HL-60/S4 (cell line): ENCODE data around the gene CHCHD6.

Source experiments
- in situ Hi-C: fragments of 300-500 bp; cut with MboI; formaldehyde crosslinking; loops from 2 replicates; pipeline ENCODE4 v1.14.3; 2022; ENCODE audit warnings: low sequenced_read_pairs

Gene CHCHD6

DNA sequence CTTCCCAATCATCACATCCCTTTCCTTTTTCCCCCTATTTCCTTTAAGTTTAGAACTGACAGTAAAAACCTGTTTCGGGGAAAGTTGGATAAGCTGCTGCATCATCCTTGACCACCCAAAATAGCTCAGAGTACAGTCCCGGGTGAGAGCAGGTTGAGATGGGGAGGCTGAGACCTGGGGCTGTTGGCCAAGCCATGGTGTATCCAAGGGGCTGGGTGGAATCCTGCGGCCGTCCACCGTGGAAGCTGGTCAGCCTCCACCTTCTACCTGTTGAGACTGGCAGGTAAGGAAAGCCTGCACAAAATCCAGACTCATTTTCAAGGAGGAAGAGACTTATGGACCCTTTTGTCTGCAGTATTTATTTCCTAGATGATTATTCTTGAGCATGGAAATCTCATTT lies 150.6 kb downstream of the CHCHD6 start:
- in situ Hi-C loops, result no loop called here

DNA sequence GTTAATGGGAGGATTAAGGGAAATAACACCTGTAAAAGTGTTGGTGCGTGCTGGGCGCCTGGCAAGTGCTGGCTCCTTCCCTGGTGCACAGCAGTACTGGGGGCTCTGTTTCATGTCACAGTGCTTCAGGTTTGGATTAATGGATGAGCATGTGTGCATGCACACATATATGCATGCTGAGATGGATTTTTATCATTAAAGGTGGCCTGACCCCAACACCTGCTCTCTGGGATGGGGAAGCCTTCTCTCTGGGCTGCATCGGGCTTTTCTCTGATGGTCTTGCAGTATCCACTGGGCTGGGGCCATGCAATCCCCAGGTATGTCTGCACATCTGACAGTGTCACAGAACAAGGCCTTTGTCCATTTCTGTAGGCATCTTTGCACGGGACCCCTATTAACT lies 151.3 kb downstream of the CHCHD6 start:
- in situ Hi-C loops, result no loop called here

GRCh38 chr3:126857928-126858327 lies 153.9 kb downstream of the CHCHD6 start:
- in situ Hi-C loops, result no loop called here

- in situ Hi-C loops, result no loop called here
Measured at GRCh38 chr3:126858401-126858800, 154.4 kb downstream of the CHCHD6 start.

DNA sequence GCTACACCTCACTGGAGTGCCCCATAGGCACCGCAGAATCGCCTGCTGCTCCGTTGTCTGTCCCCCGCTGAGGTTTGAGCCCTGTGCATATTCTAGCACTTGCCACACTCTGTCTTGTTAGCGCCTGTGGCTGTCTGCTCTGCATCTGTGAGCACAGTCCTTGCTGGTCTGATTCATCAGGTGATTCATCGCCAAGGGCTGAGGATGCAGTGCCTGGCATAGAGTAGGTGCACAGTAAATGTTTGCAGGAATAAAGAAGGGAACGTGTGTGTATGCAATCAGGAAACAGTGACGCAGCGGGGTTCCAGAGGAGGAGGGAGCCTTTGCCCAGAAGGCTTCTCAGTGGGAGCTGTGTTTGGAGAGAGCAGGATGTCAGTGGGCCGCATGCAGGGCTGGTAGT lies 154.8 kb downstream of the CHCHD6 start:
- in situ Hi-C loops, result no loop called here

DNA sequence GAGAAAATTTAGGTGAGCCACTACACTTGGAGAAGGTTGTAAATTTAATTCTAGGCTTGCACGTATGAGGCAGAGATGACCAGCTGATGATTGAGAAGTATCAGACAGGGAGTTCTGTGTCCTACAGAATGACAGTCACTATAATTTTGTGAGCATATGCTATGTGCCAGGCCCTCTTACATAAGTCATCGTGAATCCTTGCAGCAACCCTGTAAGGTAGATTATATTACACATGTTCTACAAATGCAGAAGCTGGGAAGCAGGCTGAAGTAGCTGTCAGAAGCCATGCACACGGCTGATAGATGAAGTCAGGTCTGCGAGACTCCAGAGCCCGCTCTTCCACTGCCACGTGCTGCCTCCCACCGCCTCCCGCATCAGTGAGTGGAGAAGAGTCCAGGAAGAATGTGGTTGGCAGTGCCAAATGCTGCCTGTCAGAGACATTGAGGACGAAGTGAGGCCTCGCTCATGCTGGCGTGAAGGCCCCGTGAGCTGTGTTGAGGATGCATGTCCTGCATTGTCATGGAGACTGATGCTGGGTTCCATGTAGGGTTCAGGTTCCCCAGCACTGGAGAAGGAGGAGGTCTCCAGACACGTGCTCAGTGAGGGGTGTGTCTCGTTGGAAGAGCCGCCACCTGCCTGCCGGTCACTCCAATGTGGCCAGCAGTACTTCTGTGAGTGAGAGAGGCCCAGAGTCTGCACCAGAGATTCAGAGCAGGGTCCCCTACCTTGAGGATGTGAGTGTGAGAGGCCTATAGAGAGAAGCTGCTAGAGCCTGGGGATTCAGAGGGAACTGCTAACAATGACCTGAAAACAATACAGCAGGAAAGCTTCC lies 155.6 kb downstream of the CHCHD6 start:
- in situ Hi-C loops, result no loop called here

GRCh38 chr3:126865736-126866135 lies 161.7 kb downstream of the CHCHD6 start:
- in situ Hi-C loops, result no loop called here

- in situ Hi-C loops, result no loop called here
Measured at GRCh38 chr3:126866175-126866759, 162.2 kb downstream of the CHCHD6 start.

GRCh38 chr3:126867190-126867862 lies 163.3 kb downstream of the CHCHD6 start:
- in situ Hi-C loops, result no loop called here

DNA sequence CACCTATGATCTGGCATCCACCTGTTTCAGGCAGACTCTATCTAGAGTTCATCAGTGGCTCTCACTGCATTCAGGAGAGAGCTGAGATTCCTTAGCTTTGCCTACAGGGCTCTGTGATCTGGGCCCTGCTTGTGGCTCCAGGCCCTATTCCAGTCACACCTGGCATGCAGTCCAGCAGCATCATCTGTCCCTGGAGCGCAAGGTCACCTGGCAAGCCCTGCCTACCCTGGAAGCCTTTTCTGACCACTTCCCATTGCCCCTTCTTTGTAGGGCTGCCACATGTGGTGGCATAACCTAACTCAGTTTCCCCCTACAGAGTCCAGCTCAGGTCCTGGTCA lies 163.8 kb downstream of the CHCHD6 start:
- in situ Hi-C loops, result no loop called here

GRCh38 chr3:126870608-126871210 lies 166.7 kb downstream of the CHCHD6 start:
- in situ Hi-C loops, result no loop called here

DNA sequence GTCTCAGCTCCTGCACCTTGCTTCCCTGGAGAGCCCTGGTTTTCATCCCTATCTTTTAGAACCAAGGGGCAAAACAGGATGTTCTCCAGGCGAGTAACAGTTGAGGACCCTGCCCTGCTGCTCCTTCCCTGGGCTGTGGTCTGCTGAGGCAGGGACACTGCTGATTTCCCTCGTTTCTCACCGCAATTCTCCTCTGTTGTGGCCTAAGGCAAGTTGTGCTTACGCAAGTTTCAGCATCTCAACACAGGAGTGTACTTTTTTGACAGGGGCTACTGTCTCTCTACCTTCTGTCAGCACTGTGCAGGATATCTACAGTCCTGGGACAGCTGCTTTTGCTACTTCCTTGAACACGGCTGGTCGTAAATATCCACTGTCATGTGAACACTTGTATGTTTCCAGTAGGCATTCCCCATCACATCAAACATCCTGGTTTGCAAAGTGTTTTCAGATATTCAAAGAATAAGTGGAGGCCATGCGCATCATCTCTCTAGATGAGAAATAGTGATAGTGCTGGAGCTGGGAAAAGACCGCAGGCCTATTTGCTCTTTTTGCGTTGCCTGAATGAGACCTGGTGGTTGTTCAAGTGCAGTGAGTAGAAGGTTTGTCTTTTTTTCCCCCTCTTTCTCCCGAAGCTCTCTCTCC lies 168.8 kb downstream of the CHCHD6 start:
- in situ Hi-C loops, result no loop called here

- in situ Hi-C loops, result no loop called here
Measured at GRCh38 chr3:126873416-126873815, 169.4 kb downstream of the CHCHD6 start.

DNA sequence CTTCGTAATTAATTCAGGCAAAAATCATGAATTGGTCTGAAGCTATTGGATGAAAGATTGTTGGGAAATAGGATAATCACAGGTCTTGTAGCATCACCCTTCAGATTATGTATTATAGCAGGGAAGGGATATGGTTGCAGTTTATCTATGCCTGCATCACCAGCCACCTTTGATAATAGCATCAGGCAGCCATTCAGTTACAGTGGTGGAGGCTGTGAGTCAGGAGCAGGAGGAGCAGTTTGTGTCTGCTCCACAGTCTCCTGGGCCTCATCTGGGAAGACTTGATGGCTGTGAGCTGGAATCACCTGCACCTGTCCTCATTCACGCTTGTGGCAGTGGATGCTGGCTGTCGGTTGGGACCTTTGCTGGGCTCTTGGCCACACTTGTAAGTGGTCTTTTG lies 174.6 kb downstream of the CHCHD6 start:
- in situ Hi-C loops, result no loop called here

DNA sequence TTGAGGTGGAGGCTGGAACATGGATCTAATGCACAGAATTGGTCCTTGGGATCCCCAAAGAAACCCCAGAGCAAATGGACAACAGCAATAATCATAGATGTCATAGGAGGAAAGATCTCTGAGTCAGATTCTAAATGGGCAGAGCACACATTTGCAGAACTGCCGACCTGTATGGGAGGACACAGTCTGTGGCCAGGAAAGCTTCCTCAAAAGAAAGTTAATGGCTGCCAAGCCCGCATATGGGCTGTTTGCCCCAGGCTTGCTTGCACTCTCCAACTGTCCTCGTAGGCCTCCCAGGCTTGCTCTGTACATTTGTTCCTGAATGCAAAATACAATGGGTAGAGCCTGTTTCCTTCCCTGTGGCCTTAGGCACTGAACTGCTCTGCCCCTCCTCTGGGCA lies 176.9 kb downstream of the CHCHD6 start:
- in situ Hi-C loops, result no loop called here

DNA sequence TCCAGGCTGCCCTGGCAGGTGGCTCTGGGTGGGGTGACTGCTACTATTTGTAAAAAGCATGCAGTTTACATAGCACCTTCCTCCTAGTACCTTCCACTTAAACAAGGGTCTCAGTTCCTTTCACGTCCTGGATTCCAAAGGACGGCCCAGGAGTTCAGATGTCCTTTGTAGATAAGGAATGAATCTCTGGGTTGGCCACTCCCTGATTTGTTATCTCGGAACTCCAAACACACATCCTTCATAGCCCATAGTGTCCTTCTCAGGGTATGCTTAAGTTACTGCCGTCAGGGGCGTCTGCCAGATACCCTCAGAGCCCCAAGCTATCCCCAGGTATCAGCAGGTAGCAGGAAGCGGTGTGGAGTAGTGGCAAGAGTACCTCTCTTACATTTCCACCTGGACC lies 177.8 kb downstream of the CHCHD6 start:
- in situ Hi-C loops, result no loop called here

GRCh38 chr3:126883241-126883640 lies 179.2 kb downstream of the CHCHD6 start:
- in situ Hi-C loops, result no loop called here

DNA sequence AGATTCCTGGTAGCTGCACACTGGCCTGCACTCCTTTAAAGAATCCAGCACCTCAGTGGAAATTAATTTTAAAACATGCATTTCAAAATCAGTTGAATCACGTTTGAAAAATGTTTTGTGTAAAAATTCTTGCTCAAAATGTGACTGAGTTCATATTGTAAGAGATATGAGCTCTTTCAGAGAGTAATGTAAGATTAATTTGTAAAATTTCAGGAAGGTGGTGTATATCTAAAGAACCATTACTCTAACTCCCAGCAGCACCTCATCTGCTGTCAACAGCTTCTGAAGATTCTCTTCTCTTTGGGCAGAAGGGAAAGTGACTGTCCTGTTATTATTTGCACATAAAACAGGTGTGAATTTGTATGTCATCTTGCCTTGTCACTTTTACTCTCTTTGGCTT lies 181.4 kb downstream of the CHCHD6 start:
- in situ Hi-C loops, result no loop called here

- in situ Hi-C loops, result no loop called here
Measured at GRCh38 chr3:126886217-126886616, 182.2 kb downstream of the CHCHD6 start.

DNA sequence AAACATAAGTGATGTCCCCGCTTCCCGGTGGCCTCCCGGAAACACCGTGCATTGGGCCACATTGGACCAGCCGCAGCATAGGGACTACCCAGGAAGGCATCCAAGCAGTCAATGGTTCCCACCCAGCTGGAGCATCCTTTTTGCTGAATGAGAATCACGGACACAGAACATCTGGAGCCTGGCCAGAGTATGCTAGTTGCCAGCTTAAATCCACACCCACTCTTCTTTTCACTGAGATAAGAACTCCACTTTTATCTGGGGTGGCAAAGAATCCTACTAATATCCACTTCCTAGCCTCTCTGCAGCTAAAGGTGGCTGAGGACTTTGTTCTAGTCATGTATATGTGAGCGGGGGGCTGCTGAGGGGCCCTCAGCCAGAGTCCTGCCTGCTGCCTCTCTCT lies 183.6 kb downstream of the CHCHD6 start:
- in situ Hi-C loops, result no loop called here

- in situ Hi-C loops, result no loop called here
Measured at GRCh38 chr3:126888186-126888760, 184.2 kb downstream of the CHCHD6 start.
